A549 (cell line): ENCODE results near the gene TMCC3.

Experiments used
- KDM1A ChIP-seq: fragments of 200-600 bp; sonication (generic); IDR thresholded peaks from 2 replicates; pipeline ENCODE4 v1.6.1; 2016; ENCODE audit warnings: low read depth, mild to moderate bottlenecking
- PHF8 ChIP-seq: fragments of 200-600 bp; sonication (generic); IDR thresholded peaks from 2 replicates; pipeline ENCODE4 v1.6.1; 2016; ENCODE audit warnings: low read depth, mild to moderate bottlenecking, antibody characterized with exemption, moderate library complexity, borderline replicate concordance
- RAD21 ChIP-seq, 2 experiments: fragments of >200 bp in 1 of 2; sonication (Bioruptor Twin) in 1 of 2; formaldehyde crosslinking in 1 of 2; IDR thresholded peaks in 1 of 2; conservative IDR thresholded peaks in 1 of 2; 2 replicates in 1 of 2; 3 replicates in 1 of 2; pipeline ENCODE4 v1.6.1; 2012 to 2018; ENCODE audit warnings: inconsistent platforms in 1 of 2
- RFX5 ChIP-seq: fragments of 450-650 bp; IDR thresholded peaks from 2 replicates; pipeline ENCODE4 v1.7.1; 2014; ENCODE audit warnings: antibody characterized with exemption, mild to moderate bottlenecking, moderate library complexity
- TF ChIP-seq, protein P1 (sequence below): fragments of >200 bp; sonication (Bioruptor Twin); formaldehyde crosslinking; IDR thresholded peaks from 3 replicates; pipeline ENCODE4 v1.5.1; 2016
- TF ChIP-seq, protein P2 (sequence below): IDR thresholded peaks from 2 replicates; pipeline ENCODE4 v1.6.1; 2012

DNA sequence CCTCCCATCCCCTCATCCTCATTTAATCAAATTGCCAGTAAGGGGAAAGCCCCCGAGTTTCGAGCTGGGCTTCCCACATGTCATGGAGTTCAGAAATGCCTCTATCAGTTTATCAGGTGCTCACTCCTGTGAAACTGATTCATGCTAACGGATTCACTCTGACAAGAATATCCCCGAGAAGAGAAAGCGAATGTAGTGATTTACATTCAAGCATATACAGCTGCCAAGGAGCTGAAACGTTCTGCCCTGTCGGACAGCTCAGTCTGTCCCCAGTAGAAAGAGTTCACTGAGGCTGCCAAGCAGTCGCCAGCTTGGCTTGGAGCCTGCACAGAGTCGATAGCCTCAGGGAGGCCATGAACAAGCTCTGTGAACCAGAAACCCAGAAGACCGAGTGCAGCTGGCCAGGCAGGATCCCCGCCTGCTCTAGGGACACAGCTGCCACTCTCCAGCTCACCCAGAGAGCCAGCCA, 88.4 kb downstream of the TMCC3 start:
- TF ChIP-seq RFX5 (no peak), KDM1A (no peak), PHF8 (no peak), RAD21 (conservative IDR thresholded peaks at IDR 0.05 in 1 of 2, IDR thresholded peaks at IDR 0.05 in 1 of 2) (no peak)
- TF ChIP-seq, protein P1, sequence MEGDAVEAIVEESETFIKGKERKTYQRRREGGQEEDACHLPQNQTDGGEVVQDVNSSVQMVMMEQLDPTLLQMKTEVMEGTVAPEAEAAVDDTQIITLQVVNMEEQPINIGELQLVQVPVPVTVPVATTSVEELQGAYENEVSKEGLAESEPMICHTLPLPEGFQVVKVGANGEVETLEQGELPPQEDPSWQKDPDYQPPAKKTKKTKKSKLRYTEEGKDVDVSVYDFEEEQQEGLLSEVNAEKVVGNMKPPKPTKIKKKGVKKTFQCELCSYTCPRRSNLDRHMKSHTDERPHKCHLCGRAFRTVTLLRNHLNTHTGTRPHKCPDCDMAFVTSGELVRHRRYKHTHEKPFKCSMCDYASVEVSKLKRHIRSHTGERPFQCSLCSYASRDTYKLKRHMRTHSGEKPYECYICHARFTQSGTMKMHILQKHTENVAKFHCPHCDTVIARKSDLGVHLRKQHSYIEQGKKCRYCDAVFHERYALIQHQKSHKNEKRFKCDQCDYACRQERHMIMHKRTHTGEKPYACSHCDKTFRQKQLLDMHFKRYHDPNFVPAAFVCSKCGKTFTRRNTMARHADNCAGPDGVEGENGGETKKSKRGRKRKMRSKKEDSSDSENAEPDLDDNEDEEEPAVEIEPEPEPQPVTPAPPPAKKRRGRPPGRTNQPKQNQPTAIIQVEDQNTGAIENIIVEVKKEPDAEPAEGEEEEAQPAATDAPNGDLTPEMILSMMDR, result no peak
- TF ChIP-seq, protein P2, sequence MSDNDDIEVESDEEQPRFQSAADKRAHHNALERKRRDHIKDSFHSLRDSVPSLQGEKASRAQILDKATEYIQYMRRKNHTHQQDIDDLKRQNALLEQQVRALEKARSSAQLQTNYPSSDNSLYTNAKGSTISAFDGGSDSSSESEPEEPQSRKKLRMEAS, result no peak
